ENCODE data around the gene ACOX1.

ACOX1 gene

GRCh38 chr17:76014100-76014924 is 35.3 kb upstream of the ACOX1 start:
- no peak for TF ChIP-seq ZNF274 (IDR thresholded peaks at IDR 0.05; ENCODE audit: low read depth, low read length)
- H3K4me3 ChIP-seq (ENCODE audit: low read length), result no peak overlapping the region

DNA sequence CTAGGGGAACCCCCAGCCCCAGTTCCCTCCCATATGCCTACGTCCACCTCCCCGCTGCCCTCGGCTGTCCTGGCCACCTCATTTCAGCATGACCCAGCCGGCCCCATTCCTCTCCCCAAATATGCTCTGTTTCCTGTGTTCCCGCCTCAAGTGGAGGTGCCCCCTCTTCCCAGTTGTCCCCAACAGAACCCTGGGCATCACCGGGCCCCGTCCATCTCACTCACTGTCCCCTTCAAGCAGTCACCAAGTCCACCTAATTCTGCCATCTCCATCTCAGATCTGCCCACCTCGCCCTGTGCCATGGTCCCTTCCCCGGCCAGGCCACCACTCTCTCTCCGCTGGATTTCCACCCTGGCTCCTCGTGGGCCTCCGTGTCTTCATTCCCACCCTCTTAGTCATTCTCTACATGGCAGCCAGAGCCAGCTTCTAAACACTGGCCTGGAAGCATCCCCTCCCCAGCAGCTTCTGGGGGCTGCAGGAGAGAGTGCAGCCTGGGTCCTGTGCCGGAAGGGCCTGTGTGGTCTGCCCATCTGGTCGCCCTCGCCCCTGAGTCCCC is 34.5 kb upstream of the ACOX1 start:
- no peak overlapping the region for H3K4me3 ChIP-seq (ENCODE audit: low read length)
- TF ChIP-seq ZNF274 (IDR thresholded peaks at IDR 0.05; ENCODE audit: low read depth, low read length), result no peak

DNA sequence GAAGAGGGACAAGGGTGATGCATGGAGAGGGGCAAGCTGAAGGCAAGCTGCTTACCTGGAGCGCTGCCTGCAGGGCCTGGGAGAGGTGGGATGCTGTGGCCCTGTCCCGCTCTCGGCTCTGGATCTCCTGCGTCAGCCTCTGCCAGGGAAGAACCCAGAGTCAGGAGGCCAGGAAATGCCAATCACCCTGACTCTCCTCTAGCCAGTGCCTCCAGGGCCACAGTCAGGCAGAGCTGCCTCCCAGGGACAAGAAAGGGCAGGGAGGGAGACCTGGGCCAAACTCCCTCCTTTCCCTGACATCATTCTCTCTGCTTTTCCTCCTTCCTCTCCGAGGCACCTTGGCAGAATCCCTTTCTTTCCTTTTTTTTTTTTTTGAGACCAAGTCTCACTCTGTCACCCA is 33.0 kb upstream of the ACOX1 start:
- TF ChIP-seq ZNF274 (IDR thresholded peaks at IDR 0.05; ENCODE audit: low read depth, low read length), result no peak
- H3K4me3 ChIP-seq (ENCODE audit: low read length), result no peak overlapping the region

DNA sequence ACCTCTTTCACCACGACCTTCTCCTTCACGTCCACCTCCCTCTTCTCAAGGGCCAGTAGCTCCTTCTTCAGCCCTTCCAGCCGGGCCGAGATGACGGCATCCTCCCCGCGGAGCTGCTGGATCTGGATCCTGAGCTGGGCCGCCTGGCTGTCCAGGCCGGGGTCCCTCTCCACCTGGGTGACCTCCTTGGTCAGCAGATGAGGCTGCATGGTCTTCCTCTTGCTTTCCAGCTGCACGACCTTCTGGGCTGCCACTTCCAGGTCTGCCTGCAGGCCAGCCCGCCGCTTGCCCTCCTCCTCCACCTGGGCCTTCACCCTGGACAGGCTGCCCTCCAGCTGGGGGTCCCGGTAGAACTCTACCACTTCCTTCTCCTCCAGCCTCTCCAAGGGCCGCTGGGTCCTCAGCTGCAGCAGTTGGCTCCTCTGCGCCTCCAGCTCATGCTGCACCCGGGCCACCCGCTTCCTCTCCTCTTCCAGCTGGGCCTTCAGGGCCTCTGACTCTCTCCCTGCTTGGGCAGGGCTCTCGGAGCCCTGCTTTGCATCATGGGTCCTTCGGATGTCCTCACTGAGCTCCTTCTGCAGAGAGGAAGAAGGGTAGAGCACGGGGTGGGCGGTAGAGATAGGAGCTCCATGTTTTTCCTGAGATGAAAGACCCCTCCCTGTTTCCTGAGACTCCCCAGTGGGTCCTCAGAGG is 31.1 kb upstream of the ACOX1 start:
- H3K4me3 ChIP-seq (ENCODE audit: low read length), result no peak overlapping the region
- TF ChIP-seq ZNF274 (IDR thresholded peaks at IDR 0.05; ENCODE audit: low read depth, low read length), result no peak

DNA sequence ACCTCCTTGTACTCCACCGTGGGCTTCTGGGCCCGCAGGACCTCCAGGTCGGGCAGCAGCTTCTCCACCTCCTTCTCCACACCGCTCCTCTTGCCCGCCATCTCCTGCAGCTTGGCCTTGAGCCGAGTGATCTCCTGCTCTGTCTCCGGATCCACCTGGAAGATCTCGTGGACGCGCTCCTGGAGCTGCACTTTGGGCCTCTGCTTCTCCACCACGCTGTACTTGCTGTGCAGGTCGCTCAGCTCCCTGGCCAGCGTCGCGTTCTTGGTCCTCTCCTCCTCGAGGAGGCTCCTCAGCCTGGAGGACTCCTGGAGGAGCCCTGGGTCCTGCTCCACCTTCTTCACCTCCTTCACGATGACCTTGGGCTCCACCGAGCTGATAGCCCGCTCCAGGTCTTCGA is 30.5 kb upstream of the ACOX1 start:
- H3K4me3 ChIP-seq (ENCODE audit: low read length), result no peak overlapping the region
- no peak for TF ChIP-seq ZNF274 (IDR thresholded peaks at IDR 0.05; ENCODE audit: low read depth, low read length)

- H3K4me3 ChIP-seq (ENCODE audit: low read length), result no peak overlapping the region
- no peak for TF ChIP-seq ZNF274 (IDR thresholded peaks at IDR 0.05; ENCODE audit: low read depth, low read length)
These were observed 29.9 kb upstream of the ACOX1 start for GRCh38 chr17:76008630-76009425.

GRCh38 chr17:76008208-76008607 is 29.2 kb upstream of the ACOX1 start:
- TF ChIP-seq ZNF274 (IDR thresholded peaks at IDR 0.05; ENCODE audit: low read depth, low read length), result no peak
- no peak overlapping the region for H3K4me3 ChIP-seq (ENCODE audit: low read length)

DNA sequence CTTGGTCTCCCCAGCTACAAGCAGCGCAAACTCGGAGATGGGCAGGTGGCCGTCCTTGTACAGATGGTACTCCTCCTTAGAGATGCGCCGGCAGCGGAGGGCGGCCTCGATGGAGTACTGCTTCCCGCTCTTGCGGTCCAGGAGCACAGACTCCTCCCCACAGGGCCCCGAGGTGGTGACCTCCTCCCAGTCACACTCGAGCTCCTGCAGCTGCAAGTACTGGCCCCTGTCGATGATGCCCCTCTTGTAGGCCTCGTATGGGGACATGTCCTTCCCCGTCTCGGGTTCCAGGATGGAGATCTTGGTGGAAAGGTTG is 28.8 kb upstream of the ACOX1 start:
- no peak for TF ChIP-seq ZNF274 (IDR thresholded peaks at IDR 0.05; ENCODE audit: low read depth, low read length)
- no peak overlapping the region for H3K4me3 ChIP-seq (ENCODE audit: low read length)

DNA sequence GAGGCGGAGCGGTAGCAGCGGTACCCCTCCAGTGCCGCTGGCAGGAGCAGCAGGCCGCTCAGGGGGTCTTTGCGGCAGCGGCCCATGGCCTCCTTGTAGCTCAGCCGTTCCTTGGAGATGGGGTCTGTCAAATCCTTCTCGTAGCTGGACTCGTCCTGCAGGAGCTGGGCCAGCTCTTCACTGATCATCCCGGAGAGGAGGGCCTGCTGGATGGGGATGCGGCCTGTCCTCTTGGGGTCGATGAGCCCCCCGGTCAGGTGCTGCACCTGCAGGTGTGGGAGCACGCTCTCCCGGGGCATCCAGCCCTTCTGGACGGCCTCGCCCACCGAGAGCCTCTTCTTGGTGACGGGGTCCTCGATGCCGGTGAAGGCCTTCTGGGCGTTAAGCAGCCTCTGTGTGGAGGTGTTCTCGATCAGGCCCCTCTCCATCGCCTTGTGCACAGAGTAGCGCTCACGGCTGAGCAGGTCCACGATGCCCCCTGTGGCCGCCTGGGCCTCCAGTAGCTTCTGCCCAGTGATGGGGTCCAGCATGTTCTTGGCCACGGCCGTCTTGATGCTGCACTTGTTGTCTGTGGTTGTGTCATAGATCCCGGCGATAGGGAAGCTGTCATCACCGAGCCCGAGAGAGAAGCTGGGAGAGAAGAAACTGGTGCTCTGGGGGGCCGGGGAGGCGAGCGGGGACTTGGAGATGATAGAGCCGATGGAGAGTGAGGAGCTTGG is 28.3 kb upstream of the ACOX1 start:
- TF ChIP-seq ZNF274 (IDR thresholded peaks at IDR 0.05; ENCODE audit: low read depth, low read length), result no peak
- H3K4me3 ChIP-seq (ENCODE audit: low read length), result no peak overlapping the region

DNA sequence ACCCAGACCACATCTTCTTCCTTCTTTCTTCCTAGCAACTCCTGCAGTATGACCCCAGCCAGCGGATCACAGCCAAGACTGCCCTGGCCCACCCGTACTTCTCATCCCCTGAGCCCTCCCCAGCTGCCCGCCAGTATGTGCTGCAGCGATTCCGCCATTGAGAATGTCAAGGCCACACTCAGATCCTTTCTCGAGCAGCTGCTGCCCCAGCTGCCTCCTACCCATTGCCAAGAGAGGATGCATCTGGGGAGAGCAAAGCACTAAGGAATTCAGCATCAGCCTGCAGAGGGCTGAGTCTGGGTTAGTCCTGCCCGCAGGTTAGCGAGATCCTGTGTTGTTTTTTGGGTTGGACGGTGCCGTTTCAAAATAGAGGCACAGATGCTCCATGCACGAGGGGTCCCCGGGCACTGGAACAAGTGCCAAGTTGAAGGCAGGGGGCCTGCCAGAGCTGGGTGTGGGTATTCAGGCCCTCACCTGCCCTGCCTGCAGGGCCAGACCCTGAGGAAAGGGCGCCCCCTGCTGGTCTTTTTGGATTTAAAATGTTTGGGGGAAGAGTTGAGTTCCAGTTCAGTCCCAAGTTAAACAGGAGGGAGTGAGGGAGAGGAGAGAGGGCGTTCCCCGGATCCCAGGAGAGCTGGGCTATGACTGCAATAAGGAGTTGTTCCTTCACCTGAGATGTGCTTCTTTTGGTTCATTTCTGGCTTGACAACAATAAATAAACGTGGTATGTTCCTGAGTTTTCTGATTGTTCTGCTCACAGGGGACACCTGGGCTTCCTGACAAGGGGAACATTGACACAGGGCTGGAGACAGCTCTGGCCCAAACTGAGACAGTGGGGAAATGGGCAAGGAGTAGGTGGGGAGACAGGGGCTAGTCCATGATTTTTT is 26.5 kb upstream of the ACOX1 start:
- no peak for TF ChIP-seq ZNF274 (IDR thresholded peaks at IDR 0.05; ENCODE audit: low read depth, low read length)
- H3K4me3 ChIP-seq (ENCODE audit: low read length), result no peak overlapping the region

DNA sequence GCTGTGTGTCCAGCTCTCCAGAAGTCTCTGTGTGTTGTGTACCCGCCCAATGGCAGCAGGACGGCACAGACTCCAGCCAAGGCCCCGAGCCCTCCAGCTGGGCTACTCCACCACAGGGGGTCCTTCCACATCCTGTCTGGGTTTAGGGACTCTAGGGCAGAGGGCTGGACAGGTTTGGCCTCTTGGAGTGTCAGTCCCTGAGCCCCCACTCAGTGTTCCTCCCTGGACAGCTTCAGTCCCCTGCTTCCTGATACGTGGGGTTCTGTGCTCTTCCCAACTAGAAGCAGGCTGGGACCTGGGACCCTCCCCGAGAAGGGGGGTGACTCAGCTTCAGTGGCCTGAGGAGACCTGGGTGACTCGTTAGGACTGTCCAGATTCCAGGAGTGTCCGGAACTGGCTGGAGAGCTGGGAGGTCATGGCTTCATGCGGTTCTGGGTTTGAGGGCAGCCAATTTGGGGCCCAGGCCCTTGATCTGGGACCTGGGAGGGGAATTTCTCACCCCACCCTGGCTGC is 25.8 kb upstream of the ACOX1 start:
- H3K4me3 ChIP-seq (ENCODE audit: low read length), result no peak overlapping the region
- no peak for TF ChIP-seq ZNF274 (IDR thresholded peaks at IDR 0.05; ENCODE audit: low read depth, low read length)

DNA sequence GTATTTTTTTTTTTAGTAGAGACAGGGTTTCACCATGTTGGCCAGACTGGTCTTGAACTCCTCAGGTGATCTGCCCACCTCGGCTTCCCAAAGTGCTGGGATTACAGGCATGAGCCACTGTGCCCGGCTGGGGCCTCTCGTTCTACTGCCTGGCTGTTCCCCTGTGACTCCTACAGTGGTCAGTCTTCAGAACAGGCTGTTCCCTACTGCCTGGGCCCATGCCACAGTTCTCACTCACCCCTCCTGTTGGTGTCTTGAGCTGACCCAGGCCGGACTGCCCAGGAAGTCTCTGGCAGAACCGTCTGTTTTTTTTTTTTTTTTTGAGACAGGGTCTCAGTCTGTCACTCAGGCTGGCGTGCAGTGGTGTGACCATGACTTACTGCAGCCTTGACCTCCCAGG is 24.9 kb upstream of the ACOX1 start:
- no peak overlapping the region for H3K4me3 ChIP-seq (ENCODE audit: low read length)
- no peak for TF ChIP-seq ZNF274 (IDR thresholded peaks at IDR 0.05; ENCODE audit: low read depth, low read length)

- no peak for TF ChIP-seq ZNF274 (IDR thresholded peaks at IDR 0.05; ENCODE audit: low read depth, low read length)
- H3K4me3 ChIP-seq (ENCODE audit: low read length), result no peak overlapping the region
These were observed 23.1 kb upstream of the ACOX1 start for GRCh38 chr17:76002100-76002499.

Data from GM08714 (cell line).